Activated CD4-positive, alpha-beta memory T cell treated with anti-CD3 and anti-CD28 coated beads for 36 hours (primary cell): ENCODE results near the gene EAPP. TPM values are rescaled to one million over a fixed set of nuclear protein-coding genes. Genes with fewer than 3 reads are reported as not detected.
"Not testable (repeated sequence)": the region's sequence is repeated elsewhere in the genome, so short reads cannot be mapped to it uniquely, and the experiment has no call there.

Experiments used
- CTCF ChIA-PET: fragments of 350-600 bp; sonication (Branson Sonifier 250); formaldehyde crosslinking; loops from one replicate; lab custom pipeline; 2021; ENCODE audit warnings: antibody characterized with exemption, inconsistent platforms; lab: Charles Lee
- POLR2A ChIA-PET: fragments of 350-600 bp; sonication (Branson Sonifier 250); formaldehyde crosslinking; loops from one replicate; lab custom pipeline; 2021; ENCODE audit warnings: antibody characterized with exemption; lab: Charles Lee
- DNase-seq: peaks from one replicate; pipeline ENCODE4 v3.0.0-alpha.2; 2020
- H3K27ac Mint-ChIP-seq: one replicate; pipeline ENCODE4 v1.8.0; 2021; ENCODE audit warnings: mixed read lengths
- H3K27me3 Mint-ChIP-seq: one replicate; pipeline ENCODE4 v1.8.0; 2021; ENCODE audit warnings: mixed read lengths
- H3K36me3 Mint-ChIP-seq: one replicate; pipeline ENCODE4 v1.8.0; 2021; ENCODE audit warnings: mixed read lengths
- H3K4me1 Mint-ChIP-seq: one replicate; pipeline ENCODE4 v1.8.0; 2021; ENCODE audit warnings: low read depth, mixed read lengths
- H3K4me3 Mint-ChIP-seq: one replicate; pipeline ENCODE4 v1.8.0; 2021; ENCODE audit warnings: mild to moderate bottlenecking, mixed read lengths
- H3K9me3 Mint-ChIP-seq: one replicate; pipeline ENCODE4 v1.8.0; 2021; ENCODE audit warnings: mixed read lengths
- intact Hi-C: fragments of 100-400 bp; cut with micrococcal nuclease; formaldehyde crosslinking; loops from one replicate; pipeline ENCODE4 v1.15.1; 2023
- total RNA-seq, 2 experiments: library from RNA; stranded (reverse); gene quantifications; one replicate each; pipeline ENCODE4 v1.2.3, GENCODE V29; 2021

The EAPP gene
- total RNA-seq, 2 experiments from 2014 or later: 37.5 to 40.2 TPM

GRCh38 chr14:34498684-34499412, 40.7 kb downstream of the EAPP start:
- DNase-seq: no peak
- intact Hi-C loops: loop anchor here (1.0 kb wide), 1 partner anchor 167 kb away; no protein-coding TSS in a partner anchor
- ChIA-PET CTCF (interaction anchor here (0.7 to 2.3 kb wide), 3 partner anchors 167 to 274 kb away, joined by 3 to 10 read pairs (median 6); no protein-coding TSS in a partner anchor), POLR2A (no interaction called here)
- Mint-ChIP-seq H3K27me3 (no peaks in the 10 kb centered on the region), H3K9me3 (no peaks in the 10 kb centered on the region), H3K4me1 (no peaks in the 10 kb centered on the region), H3K4me3 (no peak overlapping the region), H3K27ac (no peak overlapping the region), H3K36me3 (no peaks in the 10 kb centered on the region)

- intact Hi-C loops: no loop called here
- POLR2A ChIA-PET: interaction anchor here (0.8 kb wide), 1 partner anchor 12 kb away, joined by 3 read pairs; no protein-coding TSS in a partner anchor
- Mint-ChIP-seq H3K27me3 (no peaks in the 10 kb centered on the region), H3K4me3 (no peak overlapping the region), H3K4me1 (no peaks in the 10 kb centered on the region), H3K36me3 (no peaks in the 10 kb centered on the region), H3K9me3 (no peaks in the 10 kb centered on the region), H3K27ac (no peak overlapping the region)
- no peak for DNase-seq
- CTCF ChIA-PET: interaction anchor here (2.8 kb wide), 1 partner anchor 166 kb away, joined by 14 read pairs; no protein-coding TSS in a partner anchor
These were observed 42.6 kb downstream of the EAPP start for GRCh38 chr14:34496679-34497513.

DNA sequence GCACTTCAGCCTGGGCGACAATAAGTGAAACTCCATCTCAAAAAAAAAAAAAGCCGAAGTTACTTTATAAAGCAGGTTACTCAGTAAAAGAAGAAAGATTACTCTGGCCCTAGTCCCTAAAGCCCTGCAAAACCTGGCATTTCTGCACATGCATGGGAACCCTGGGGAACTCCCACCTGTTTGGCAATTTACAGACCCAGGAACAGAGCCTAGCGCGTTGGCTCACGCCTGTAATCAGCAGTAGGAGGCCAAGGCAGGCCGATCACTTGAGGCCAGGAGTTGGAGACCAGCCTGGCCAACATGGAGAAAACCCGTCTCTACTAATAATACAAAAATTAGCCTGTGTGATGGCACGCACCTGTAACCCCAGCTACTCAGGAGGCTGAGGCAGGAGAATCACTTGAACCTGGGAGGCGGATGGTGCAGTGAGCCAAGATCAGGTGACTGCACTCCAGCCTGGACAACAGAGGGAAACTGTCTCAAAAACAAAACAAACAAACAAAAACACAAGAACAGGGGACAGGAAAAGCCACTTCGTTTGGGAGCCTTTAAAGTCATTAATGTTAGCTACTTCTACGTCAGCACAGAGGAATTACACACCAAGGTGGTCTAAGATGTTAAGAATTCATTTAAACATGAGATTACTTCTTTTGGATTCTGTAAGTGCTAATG, 43.4 kb downstream of the EAPP start:
- no peaks in the 10 kb centered on the region for H3K9me3 Mint-ChIP-seq
- H3K4me1 Mint-ChIP-seq: no peaks in the 10 kb centered on the region
- intact Hi-C loops: no loop called here
- no peak overlapping the region for H3K27ac Mint-ChIP-seq
- POLR2A ChIA-PET: interaction anchor here (0.8 kb wide), 1 partner anchor 13 kb away, joined by 3 read pairs; no protein-coding TSS in a partner anchor
- no peak overlapping the region for H3K4me3 Mint-ChIP-seq
- no peaks in the 10 kb centered on the region for H3K36me3 Mint-ChIP-seq
- CTCF ChIA-PET: interaction anchor here (2.8 kb wide), 1 partner anchor 165 kb away, joined by 14 read pairs; no protein-coding TSS in a partner anchor
- DNase-seq: no peak
- H3K27me3 Mint-ChIP-seq: no peaks in the 10 kb centered on the region

GRCh38 chr14:34489324-34489723, 50.2 kb downstream of the EAPP start:
- Mint-ChIP-seq H3K27me3 (no peaks in the 10 kb centered on the region), H3K27ac (no peak overlapping the region), H3K9me3 (no peaks in the 10 kb centered on the region), H3K36me3 (no peaks in the 10 kb centered on the region), H3K4me3 (no peak overlapping the region), H3K4me1 (no peaks in the 10 kb centered on the region)
- DNase-seq: no peak
- ChIA-PET CTCF (no interaction called here), POLR2A (no interaction called here)
- intact Hi-C loops: no loop called here

- intact Hi-C loops: no loop called here
- Mint-ChIP-seq H3K27ac (no peak overlapping the region), H3K4me1 (no peaks in the 10 kb centered on the region), H3K27me3 (no peaks in the 10 kb centered on the region), H3K4me3 (no peak overlapping the region), H3K9me3 (no peaks in the 10 kb centered on the region), H3K36me3 (no peaks in the 10 kb centered on the region)
- no peak for DNase-seq
- CTCF ChIA-PET: no interaction called here
- POLR2A ChIA-PET: no interaction called here
These were observed 51.0 kb downstream of the EAPP start for GRCh38 chr14:34488528-34488927.

- POLR2A ChIA-PET: no interaction called here
- no peak overlapping the region for H3K4me3 Mint-ChIP-seq
- CTCF ChIA-PET: interaction anchor here (0.5 kb wide), 1 partner anchor 462 kb away, joined by 3 read pairs; no protein-coding TSS in a partner anchor
- no peak for DNase-seq
- H3K9me3 Mint-ChIP-seq: no peaks in the 10 kb centered on the region
- intact Hi-C loops: no loop called here
- no peaks in the 10 kb centered on the region for H3K4me1 Mint-ChIP-seq
- H3K36me3 Mint-ChIP-seq: no peaks in the 10 kb centered on the region
- H3K27me3 Mint-ChIP-seq: no peaks in the 10 kb centered on the region
- no peak overlapping the region for H3K27ac Mint-ChIP-seq
These were observed 54.8 kb downstream of the EAPP start for GRCh38 chr14:34484726-34485125.

DNA sequence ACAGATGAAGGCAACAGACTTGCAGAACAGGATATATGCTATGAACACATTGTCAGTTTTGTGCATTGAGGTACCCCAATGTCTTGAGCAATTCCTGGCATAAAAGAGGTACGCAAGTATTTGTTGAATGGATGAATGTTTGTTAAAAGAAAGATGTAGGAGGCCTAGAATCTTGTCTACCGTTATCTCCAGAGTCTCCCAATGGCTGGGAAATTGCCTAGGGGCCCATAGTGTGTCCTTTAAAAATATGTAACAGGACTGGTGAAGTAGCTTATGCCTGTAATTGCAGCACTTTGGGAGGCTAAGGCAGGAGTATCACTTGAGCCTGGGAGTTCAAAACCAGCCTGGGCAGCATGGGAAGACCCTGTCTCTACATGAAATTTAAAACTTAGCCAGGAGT, 57.0 kb downstream of the EAPP start:
- H3K4me1 Mint-ChIP-seq: no peaks in the 10 kb centered on the region
- no peak for DNase-seq
- H3K36me3 Mint-ChIP-seq: no peaks in the 10 kb centered on the region
- intact Hi-C loops: no loop called here
- H3K27me3 Mint-ChIP-seq: no peaks in the 10 kb centered on the region
- H3K4me3 Mint-ChIP-seq: no peak overlapping the region
- H3K9me3 Mint-ChIP-seq: no peaks in the 10 kb centered on the region
- POLR2A ChIA-PET: no interaction called here
- H3K27ac Mint-ChIP-seq: no peak overlapping the region
- CTCF ChIA-PET: no interaction called here

- Mint-ChIP-seq H3K9me3 (no peaks in the 10 kb centered on the region), H3K4me1 (no peaks in the 10 kb centered on the region), H3K36me3 (no peaks in the 10 kb centered on the region), H3K4me3 (no peak overlapping the region), H3K27ac (no peak overlapping the region), H3K27me3 (no peaks in the 10 kb centered on the region)
- no peak for DNase-seq
- POLR2A ChIA-PET: no interaction called here
- intact Hi-C loops: no loop called here
- CTCF ChIA-PET: no interaction called here
These were observed 59.8 kb downstream of the EAPP start for GRCh38 chr14:34479694-34480093.

DNA sequence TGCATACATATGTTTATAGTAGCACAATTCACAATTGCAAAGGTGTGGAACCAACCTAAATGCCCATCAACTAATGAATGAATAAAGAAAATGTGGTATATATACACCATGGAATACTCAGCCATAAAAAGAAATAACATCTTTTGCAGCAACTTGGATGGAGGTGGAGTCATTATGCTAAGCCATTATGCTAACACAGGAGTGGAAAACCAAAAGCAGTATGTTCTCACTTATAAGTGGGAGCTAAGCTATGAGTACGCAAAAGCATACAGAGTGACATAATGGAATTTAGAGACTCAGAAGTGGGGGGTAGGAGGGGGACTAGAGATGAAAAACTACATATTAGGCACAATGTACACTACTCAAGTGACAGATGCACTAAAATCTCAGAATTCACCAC, 61.2 kb downstream of the EAPP start:
- no peak overlapping the region for H3K27ac Mint-ChIP-seq
- no peak overlapping the region for H3K4me3 Mint-ChIP-seq
- H3K36me3 Mint-ChIP-seq: no peaks in the 10 kb centered on the region
- H3K4me1 Mint-ChIP-seq: no peaks in the 10 kb centered on the region
- no peaks in the 10 kb centered on the region for H3K9me3 Mint-ChIP-seq
- intact Hi-C loops: no loop called here
- ChIA-PET CTCF (no interaction called here), POLR2A (no interaction called here)
- no peak for DNase-seq
- no peaks in the 10 kb centered on the region for H3K27me3 Mint-ChIP-seq

DNA sequence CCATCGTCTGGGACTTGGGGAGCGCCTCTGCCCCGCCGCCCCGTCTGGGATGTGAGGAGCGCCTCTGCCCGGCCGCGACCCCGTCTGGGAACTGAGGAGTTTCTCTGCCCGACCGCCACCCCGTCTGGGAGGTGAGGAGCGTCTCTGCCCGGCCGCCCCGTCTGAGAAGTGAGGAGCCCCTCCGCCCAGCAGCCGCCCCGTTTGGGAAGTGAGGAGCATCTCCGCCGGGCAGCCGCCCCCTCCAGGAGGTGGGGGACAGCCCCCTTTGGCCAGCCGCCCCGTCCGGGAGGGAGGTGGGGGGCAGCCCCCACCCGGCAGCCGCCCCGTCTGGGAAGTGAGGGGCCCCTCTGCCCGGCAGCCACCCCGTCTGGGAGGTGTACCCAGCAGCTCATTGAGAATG, 63.5 kb downstream of the EAPP start:
- H3K27me3 Mint-ChIP-seq, H3K9me3 Mint-ChIP-seq, POLR2A ChIA-PET, H3K27ac Mint-ChIP-seq, H3K4me3 Mint-ChIP-seq, H3K36me3 Mint-ChIP-seq, intact Hi-C loops, CTCF ChIA-PET, H3K4me1 Mint-ChIP-seq, DNase-seq: not testable (repeated sequence)

GRCh38 chr14:34475163-34475562, 64.3 kb downstream of the EAPP start:
- Mint-ChIP-seq H3K27ac (no peak overlapping the region), H3K36me3 (no peaks in the 10 kb centered on the region), H3K9me3 (no peaks in the 10 kb centered on the region), H3K4me1 (no peaks in the 10 kb centered on the region), H3K4me3 (no peak overlapping the region), H3K27me3 (no peaks in the 10 kb centered on the region)
- POLR2A ChIA-PET: no interaction called here
- no peak for DNase-seq
- CTCF ChIA-PET: no interaction called here
- intact Hi-C loops: no loop called here

GRCh38 chr14:34474187-34474679, 65.3 kb downstream of the EAPP start:
- no peaks in the 10 kb centered on the region for H3K27me3 Mint-ChIP-seq
- no peak for DNase-seq
- intact Hi-C loops: no loop called here
- POLR2A ChIA-PET: no interaction called here
- no peaks in the 10 kb centered on the region for H3K9me3 Mint-ChIP-seq
- no peaks in the 10 kb centered on the region for H3K4me1 Mint-ChIP-seq
- H3K4me3 Mint-ChIP-seq: no peak overlapping the region
- CTCF ChIA-PET: no interaction called here
- no peaks in the 10 kb centered on the region for H3K36me3 Mint-ChIP-seq
- H3K27ac Mint-ChIP-seq: no peak overlapping the region
